Lower leg skin (tissue), 3 donors: Measurements from ENCODE around the gene CHST15.

Experiments
- CTCF ChIP-seq, 3 donors: fragments of 450-650 bp; IDR thresholded peaks; one replicate each; pipeline ENCODE4 v1.5.1; 2016; ENCODE audit warnings: antibody characterized with exemption in 3 of 3, mild to moderate bottlenecking in 3 of 3, moderate library complexity in 2 of 3
- POLR2A ChIP-seq, 2 donors: fragments of 450-650 bp; IDR thresholded peaks; one replicate each; pipeline ENCODE4 v1.6.1; 2016 to 2017; ENCODE audit warnings: antibody characterized with exemption in 2 of 2, mild to moderate bottlenecking in 1 of 2, moderate library complexity in 1 of 2

GRCh38 chr10:124005991-124006392 is 87.4 kb downstream of the CHST15 start:
- no peak for TF ChIP-seq CTCF (IDR thresholded peaks at IDR 0.05)
- TF ChIP-seq POLR2A (IDR thresholded peaks at IDR 0.05) = no peak
